Pancreas (tissue), 10 donors: ENCODE data around the gene PAXIP1. TPM values are rescaled to one million over a fixed set of nuclear protein-coding genes. Genes with fewer than 3 reads are reported as not detected.

Source experiments
- ATAC-seq, 4 donors: fragments of 200-7000 bp; cut with Tn5 transposase; one replicate each; pipeline versions ENCODE4 v1.8.0 to v1.9.1; 2020; ENCODE audit warnings: mild to moderate bottlenecking in 4 of 4, moderate library complexity in 4 of 4
- DNase-seq, 6 donors: peaks; one replicate each; pipeline ENCODE4 v3.0.0-alpha.2; 2020
- FAIRE-seq: peaks from 2 replicates; lab custom pipeline; 2012; peaks lifted over from hg19 to GRCh38; lab: Jason Lieb, UNC
- H3K27ac ChIP-seq, 4 donors: fragments of 200-600 bp; sonication (generic); 1 replicate in 3 of 4; 2 replicates in 1 of 4; pipeline versions ENCODE4 v1.5.0 to v1.8.0; 2020
- H3K27me3 ChIP-seq, 4 donors: fragments of 200-600 bp; one replicate each; pipeline ENCODE4 v1.8.0; 2021
- H3K36me3 ChIP-seq, 3 donors: fragments of 200-600 bp; sonication (generic) in 1 of 3; one replicate each; pipeline versions ENCODE4 v1.5.0 to v1.8.0; 2020 to 2021
- H3K4me1 ChIP-seq, 3 donors: fragments of 200-600 bp; one replicate each; pipeline ENCODE4 v1.8.0; 2021
- H3K4me3 ChIP-seq, 4 donors: fragments of 200-600 bp; sonication (generic) in 2 of 4; one replicate each; pipeline versions ENCODE4 v1.5.0 to v1.8.0; 2020 to 2021
- H3K9me3 ChIP-seq, 4 donors: fragments of 200-600 bp; one replicate each; pipeline ENCODE4 v1.8.0; 2021
- CTCF ChIP-seq, 4 donors: fragments of 200-600 bp; sonication (generic) in 3 of 4; IDR thresholded peaks; one replicate each; pipeline versions ENCODE4 v1.5.0 to v1.8.0; 2021; ENCODE audit warnings: antibody characterized with exemption in 4 of 4
- WGBS, 2 donors: extraction: QIAGEN DNeasy Blood & Tissue Kit; methylation state at CpG; one replicate each; pipeline ENCODE4 v1.1.7; 2013; 5-methylcytosine and 5-hydroxymethylcytosine counted together
- intact Hi-C, 3 donors: fragments of 100-400 bp; cut with DNase I; formaldehyde crosslinking; loops; one replicate each; pipeline versions ENCODE4 v1.11.1 to v1.14.2; 2022
- polyA plus RNA-seq, 2 donors: library from polyadenylated mRNA; stranded (reverse); fragments of 200-250 nt; gene quantifications; one replicate each; pipeline ENCODE4 v1.2.3, GENCODE V29; 2013
- total RNA-seq, 6 donors: library from RNA; stranded (reverse); fragmentation: NEBNext Ultra II Directional in 4 of 6; extraction: Animal tissue kit (Norgen Biotek cat#: 25700) in 4 of 6; gene quantifications; one replicate each; pipeline versions ENCODE4 v1.2.1 to v1.2.4, GENCODE V29; 2021 to 2023
- donor health status: healthy with polysubstance abuse.
- donor health status: DM: no; HTN: no; CAD: no; lungs with moderate emphysema.
- donor health status: DM: no; HTN: no; CAD: no.
- donor health status: control.
- donor health status: control.
- donor health status: Bipolar disorder and iron deficiency.
- donor health status: DM: yes; HTN: yes; CAD: no.
- donor health status: DM: no; HTN: no; CAD: no.
- donor health status: DM: no; HTN: no; CAD: no.
- donor health status: DM: yes; HTN: yes; CAD: no.

PAXIP1 gene
- total and polyA plus RNA-seq, 8 donors = 3.2 to 6.2 (median 4.5) TPM

- H3K27ac ChIP-seq = no peak overlapping the region
- H3K4me3 ChIP-seq = no peak overlapping the region
- no peak for TF ChIP-seq CTCF (IDR thresholded peaks at IDR 0.05)
- FAIRE-seq (no peak), ATAC-seq (no peak), DNase-seq (no peak)
- intact Hi-C loops = no loop called here
- H3K9me3 ChIP-seq = no peaks in the 10 kb centered on the region
- H3K4me1 ChIP-seq = no peaks in the 10 kb centered on the region
- H3K27me3 ChIP-seq = no peaks in the 10 kb centered on the region
- 66 to 80% methylated on average over 8 of the region's 8 CpGs for WGBS, 2 donors
- no peaks in the 10 kb centered on the region for H3K36me3 ChIP-seq
Observed at GRCh38 chr7:154905146-154905545, 97.8 kb downstream of the PAXIP1 start.

- Histone ChIP-seq H3K4me1 (no peaks in the 10 kb centered on the region), H3K4me3 (no peak overlapping the region), H3K27ac (no peak overlapping the region), H3K9me3 (no peaks in the 10 kb centered on the region), H3K36me3 (no peaks in the 10 kb centered on the region), H3K27me3 (no peaks in the 10 kb centered on the region)
- no peak for ATAC-seq
- intact Hi-C loops = no loop called here
- no peak for DNase-seq
- TF ChIP-seq CTCF (IDR thresholded peaks at IDR 0.05) = no peak
- FAIRE-seq = no peak
- WGBS, 2 donors = 41 to 47% methylated on average over 14 of the region's 14 CpGs
Observed at GRCh38 chr7:154903083-154903731, 99.7 kb downstream of the PAXIP1 start.

- no peak overlapping the region for H3K27ac ChIP-seq
Observed at GRCh38 chr7:154902600-154903082, 100.3 kb downstream of the PAXIP1 start.

GRCh38 chr7:154899862-154900261 lies 103.1 kb downstream of the PAXIP1 start:
- intact Hi-C loops = no loop called here
- no peak overlapping the region for H3K4me3 ChIP-seq
- no peak for TF ChIP-seq CTCF (IDR thresholded peaks at IDR 0.05)
- FAIRE-seq (no peak), DNase-seq (no peak), ATAC-seq (no peak)
- H3K9me3 ChIP-seq = no peaks in the 10 kb centered on the region
- no peaks in the 10 kb centered on the region for H3K4me1 ChIP-seq
- H3K36me3 ChIP-seq = no peaks in the 10 kb centered on the region
- H3K27me3 ChIP-seq = no peaks in the 10 kb centered on the region
- 57 to 69% methylated on average over 5 of the region's 5 CpGs for WGBS, 2 donors
- no peak overlapping the region for H3K27ac ChIP-seq

More at GRCh38 chr7:154902600-154903082, 100.3 kb downstream of the PAXIP1 start:
- no peak for TF ChIP-seq CTCF (IDR thresholded peaks at IDR 0.05)
- H3K4me3 ChIP-seq = no peak overlapping the region
- DNase-seq (no peak), FAIRE-seq (no peak), ATAC-seq (no peak)
- no peaks in the 10 kb centered on the region for H3K9me3 ChIP-seq
- H3K27me3 ChIP-seq = no peaks in the 10 kb centered on the region
- H3K4me1 ChIP-seq = no peaks in the 10 kb centered on the region
- H3K36me3 ChIP-seq = no peaks in the 10 kb centered on the region
- 68 to 79% methylated on average over 6 of the region's 6 CpGs for WGBS, 2 donors
- intact Hi-C loops = no loop called here
